Central memory CD4-positive, alpha-beta T cell (primary cell): ENCODE data around the gene GPS1.
A peak's percentile ranks its signal among the peaks of the same experiment; 100 is the strongest.

Source experiments
- DNase-seq: peaks from one replicate; pipeline ENCODE4 v3.0.0; 2022

Gene GPS1

GRCh38 chr17:82105417-82105881, 53.8 kb downstream of the GPS1 start:
- DNase-seq: no peak

- peak; percentile 46 for DNase-seq
Measured at GRCh38 chr17:82105882-82106687, 54.4 kb downstream of the GPS1 start.

- DNase-seq: no peak
Measured at GRCh38 chr17:82106688-82107305, 55.1 kb downstream of the GPS1 start.
